HG03354 (cell line): Measurements from ENCODE around the gene CDH26.

Source experiments
- ATAC-seq: cut with Tn5 transposase; IDR thresholded peaks from one replicate; pipeline ENCODE4 v1.9.1; 2021; ENCODE audit warnings: mild to moderate bottlenecking; ENCODE audit not compliant: unreplicated experiment, poor library complexity, severe bottlenecking

Gene CDH26

DNA sequence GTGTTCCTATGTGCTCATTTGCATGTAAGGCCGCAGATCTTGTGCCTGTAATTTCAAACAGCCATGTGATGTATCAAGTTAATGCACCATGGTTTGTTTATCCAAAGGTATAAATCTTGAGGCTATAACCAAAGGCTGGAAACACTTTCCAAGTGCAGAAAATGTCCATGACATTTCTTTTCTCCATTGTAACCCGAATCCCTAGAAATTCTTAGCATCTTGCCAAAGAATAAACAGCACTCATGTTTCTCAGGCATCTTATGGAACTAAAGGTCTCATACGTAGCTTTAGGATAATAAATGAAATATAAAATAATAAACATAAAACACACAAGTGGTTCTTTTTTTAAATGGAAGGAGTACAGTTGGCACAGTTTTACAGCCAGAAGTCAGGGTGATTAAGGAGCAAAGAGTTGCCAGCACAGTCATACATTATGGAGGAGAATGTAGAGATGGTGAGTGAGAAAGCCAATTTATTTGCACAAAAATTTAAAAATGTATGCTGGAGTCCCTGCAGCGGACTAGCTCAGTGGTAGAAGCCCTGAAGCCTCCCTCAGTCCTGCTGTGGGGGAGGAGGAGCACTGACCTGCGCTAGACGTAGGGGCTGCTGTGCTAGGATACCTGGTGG lies 18.0 kb downstream of the CDH26 start:
- no peak for ATAC-seq

DNA sequence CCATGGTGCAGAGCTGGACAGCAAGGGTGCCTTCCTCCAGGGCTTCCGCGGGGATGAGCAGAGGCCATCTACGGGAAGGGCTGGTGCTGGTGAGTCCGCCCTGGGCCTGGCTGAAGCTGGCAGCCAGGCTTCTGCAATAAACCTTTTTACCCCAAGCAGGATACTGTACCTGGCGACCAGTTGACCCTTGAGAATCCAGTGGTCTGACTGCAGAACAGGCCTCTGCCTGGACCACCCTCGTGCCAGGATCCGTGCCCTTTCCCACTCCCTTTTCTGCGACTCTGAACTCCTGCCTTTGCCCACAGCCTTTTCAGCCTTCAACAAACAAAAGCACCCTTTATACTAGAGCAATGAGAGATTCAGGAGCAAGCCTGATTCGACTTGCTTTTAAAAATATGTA lies 18.9 kb downstream of the CDH26 start:
- ATAC-seq = no peak

GRCh38 chr20:59983076-59983475 lies 24.9 kb downstream of the CDH26 start:
- ATAC-seq = no peak

DNA sequence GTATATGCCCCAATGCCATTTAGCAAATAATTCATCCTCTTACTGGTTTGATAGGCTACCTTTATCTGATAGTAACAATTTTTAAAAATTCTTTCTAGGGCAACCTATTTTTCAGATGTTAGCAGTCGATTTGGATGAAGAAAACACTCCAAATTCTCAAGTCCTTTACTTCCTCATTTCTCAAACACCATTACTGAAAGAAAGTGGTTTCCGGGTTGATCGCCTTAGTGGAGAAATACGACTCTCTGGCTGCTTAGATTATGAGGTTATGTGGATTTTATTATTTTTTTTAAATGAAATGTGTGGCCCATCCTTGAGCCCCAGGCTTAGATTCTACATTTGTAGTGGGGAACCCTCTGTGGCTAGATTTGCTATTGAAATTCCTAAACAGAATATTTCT lies 26.3 kb downstream of the CDH26 start:
- ATAC-seq = no peak

GRCh38 chr20:59985164-59985563 lies 26.9 kb downstream of the CDH26 start:
- no peak for ATAC-seq

DNA sequence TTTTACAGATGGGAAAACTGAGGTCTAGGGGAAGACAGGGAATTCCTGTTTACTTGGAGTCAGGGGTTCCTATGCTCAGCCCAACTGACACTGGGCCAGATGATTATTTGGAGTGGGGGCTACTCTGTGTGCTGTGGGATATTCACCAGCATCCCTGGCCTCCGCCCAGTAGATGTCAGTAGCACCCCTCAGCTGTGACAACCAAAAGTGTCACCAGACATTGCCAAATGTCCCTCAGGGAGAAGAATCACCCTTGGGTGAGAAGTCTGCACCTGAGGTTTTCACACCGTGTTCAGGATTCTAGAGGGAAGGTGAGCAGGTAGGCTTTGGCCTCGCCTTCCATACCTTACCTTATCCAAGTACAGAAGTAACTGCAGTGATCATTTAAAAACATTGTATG lies 27.6 kb downstream of the CDH26 start:
- no peak for ATAC-seq

DNA sequence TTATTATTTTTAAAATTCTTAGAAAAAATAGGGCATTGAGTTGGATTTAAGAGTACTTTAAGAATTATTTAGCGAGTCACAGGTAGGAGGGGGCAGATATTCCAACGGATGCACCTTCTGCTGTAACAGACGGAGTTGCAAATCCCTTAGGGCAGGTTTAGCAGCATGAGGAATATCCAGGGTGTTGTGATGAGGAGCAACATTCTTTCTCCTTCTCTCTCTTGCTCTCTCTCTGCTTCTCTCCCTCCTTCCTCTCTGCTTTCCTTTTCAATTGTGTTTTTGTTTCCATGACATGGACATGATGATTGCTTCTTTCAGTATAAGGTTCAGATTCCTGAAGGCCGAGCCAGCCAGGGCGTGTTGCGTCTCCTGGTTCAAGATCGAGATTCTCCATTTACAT lies 28.9 kb downstream of the CDH26 start:
- ATAC-seq = no peak

GRCh38 chr20:59988141-59988540 lies 29.9 kb downstream of the CDH26 start:
- no peak for ATAC-seq

DNA sequence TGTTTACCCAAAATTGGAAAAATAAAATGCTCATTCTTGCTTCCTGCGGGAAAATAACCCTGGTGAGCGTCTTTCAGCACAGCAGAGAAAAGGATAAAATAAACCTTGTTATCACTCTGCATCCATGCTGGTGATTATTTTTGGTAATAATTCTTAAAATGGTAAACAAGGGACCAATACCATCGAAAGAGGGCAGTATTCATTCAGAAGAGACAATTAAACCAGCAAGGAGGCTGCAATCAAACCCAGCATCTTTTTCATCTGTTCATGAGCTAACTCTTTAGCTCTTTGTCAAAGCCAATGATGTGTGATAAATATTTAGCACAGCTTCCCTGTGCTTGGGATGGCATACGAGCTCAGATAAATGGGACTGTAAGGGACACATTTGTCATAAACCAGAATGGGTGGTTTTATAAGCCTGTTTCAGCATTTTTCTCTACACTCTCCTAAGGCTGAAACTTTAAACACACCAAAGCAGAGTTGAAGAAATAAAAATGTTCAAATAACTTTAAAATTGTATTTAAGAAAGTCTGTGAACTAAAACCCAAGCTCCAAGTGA lies 34.4 kb downstream of the CDH26 start:
- no peak for ATAC-seq

DNA sequence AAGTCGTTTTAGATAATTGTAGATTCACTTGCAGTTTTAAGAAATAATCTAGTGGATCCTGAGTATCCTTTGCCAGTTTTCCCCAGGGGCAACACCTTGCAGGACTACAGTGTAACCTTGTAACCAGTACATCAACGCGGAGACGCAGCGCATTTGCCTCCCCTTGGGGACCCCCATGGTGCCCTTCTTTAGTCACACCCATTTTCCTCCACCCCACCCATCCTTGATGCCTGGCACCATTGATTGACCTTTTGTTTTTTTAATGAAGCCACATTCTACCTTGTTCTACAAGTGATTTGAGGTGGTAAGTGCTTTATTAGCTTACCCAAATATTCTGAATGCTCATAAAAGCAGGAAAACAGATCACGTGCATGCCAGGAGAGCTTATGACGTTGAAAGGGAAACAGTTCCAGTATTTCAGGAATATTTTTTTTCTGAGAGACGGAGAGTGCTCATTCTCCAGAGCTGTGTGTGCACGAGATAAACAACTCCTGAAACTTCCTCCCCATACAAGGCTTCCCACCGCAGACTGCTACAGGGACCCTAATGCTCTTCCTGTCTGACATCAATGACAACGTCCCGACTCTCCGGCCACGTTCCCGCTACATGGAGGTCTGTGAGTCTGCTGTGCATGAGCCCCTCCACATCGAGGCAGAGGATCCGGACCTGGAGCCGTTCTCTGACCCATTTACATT lies 35.7 kb downstream of the CDH26 start:
- no peak for ATAC-seq

GRCh38 chr20:59994697-59995122 lies 36.5 kb downstream of the CDH26 start:
- ATAC-seq = no peak

GRCh38 chr20:59996108-59996507 lies 37.9 kb downstream of the CDH26 start:
- ATAC-seq = no peak

GRCh38 chr20:59997896-59998295 lies 39.7 kb downstream of the CDH26 start:
- ATAC-seq = no peak

GRCh38 chr20:59999502-59999901 lies 41.3 kb downstream of the CDH26 start:
- ATAC-seq = no peak

- ATAC-seq = no peak
Observed at GRCh38 chr20:60000271-60001042, 42.2 kb downstream of the CDH26 start.

GRCh38 chr20:60001108-60001507 lies 42.9 kb downstream of the CDH26 start:
- no peak for ATAC-seq

DNA sequence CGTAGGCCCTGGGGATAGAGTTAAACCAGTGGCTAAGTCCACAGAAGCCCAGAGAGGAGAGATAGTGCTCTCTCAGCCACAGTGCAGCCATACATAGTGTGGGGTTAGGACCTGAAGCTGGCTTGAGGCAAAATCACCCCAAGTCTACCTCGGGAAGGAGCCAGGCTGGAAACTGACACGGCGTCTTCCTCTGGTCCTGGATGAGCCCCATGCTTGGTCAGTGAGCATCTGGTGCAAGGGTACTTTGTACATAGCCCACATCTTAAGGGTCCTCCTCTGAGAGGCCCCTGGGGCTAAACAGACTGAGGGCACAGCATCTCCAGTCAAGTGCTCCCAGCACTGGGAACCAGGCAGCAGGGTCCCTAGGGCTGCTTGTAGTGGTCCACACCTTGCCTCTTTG lies 45.6 kb downstream of the CDH26 start:
- ATAC-seq = no peak

GRCh38 chr20:60006261-60006660 lies 48.0 kb downstream of the CDH26 start:
- no peak for ATAC-seq

DNA sequence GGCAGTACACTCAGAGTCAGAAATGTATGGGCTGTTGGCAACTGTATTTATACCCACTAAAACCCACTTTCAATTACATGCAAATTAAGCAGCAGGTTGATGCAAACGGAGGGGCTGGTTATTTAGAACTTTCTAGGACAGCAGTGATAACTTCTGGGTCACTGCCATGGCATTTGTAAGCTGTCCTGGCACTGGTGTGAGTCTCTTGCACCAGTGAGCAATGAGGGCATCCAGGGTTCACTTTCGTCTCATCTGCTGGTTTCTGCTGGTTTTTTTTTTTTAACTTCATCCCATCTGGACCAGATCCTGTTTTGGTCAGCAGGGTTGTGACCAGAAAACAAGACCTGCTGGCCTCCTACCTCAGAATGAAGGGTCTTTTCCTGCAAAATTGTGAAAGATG lies 49.2 kb downstream of the CDH26 start:
- no peak for ATAC-seq

GRCh38 chr20:60008130-60008808 lies 50.0 kb downstream of the CDH26 start:
- no peak for ATAC-seq
